Keratinocyte (primary cell): Measurements from ENCODE around the gene HTRA1.

Source experiments
- CTCF ChIP-seq, 3 experiments: IDR thresholded peaks in 1 of 3; conservative IDR thresholded peaks in 1 of 3; optimal IDR thresholded peaks in 1 of 3; 2 replicates in 2 of 3; 3 replicates in 1 of 3; pipeline versions ENCODE3 to v1.5.1; 2011; ENCODE audit warnings: low read length in 3 of 3, mild to moderate bottlenecking in 3 of 3, moderate library complexity in 2 of 3, control low read depth in 1 of 3, inconsistent platforms in 1 of 3; ENCODE audit not compliant: insufficient read depth in 2 of 3; ENCODE audit errors: extremely low read depth in 1 of 3
- EZH2 ChIP-seq: IDR thresholded peaks from one replicate; pipeline ENCODE4 v1.6.1; 2012; ENCODE audit warnings: inconsistent platforms, mild to moderate bottlenecking, low read length, moderate library complexity

- TF ChIP-seq CTCF (optimal IDR thresholded peaks at IDR 0.05 in 1 of 3, IDR thresholded peaks at IDR 0.05 in 1 of 3, conservative IDR thresholded peaks at IDR 0.05 in 1 of 3; ENCODE audit: extremely low read depth in 1 of 3, insufficient read depth in 2 of 3, low read length in 3 of 3) (no peak), EZH2 (no peak)
Observed at GRCh38 chr10:122531261-122531660, 69.9 kb downstream of the HTRA1 start.
